ENCODE results near the gene KCNG4. TPM values are rescaled to one million over a fixed set of nuclear protein-coding genes. Genes with fewer than 3 reads are reported as not detected.

KCNG4 gene
- total RNA-seq: not detected in 2 replicates

GRCh38 chr16:84239909-84240308 is at the start of gene KCNG4:
KCNG4 (minus strand) TSS chr16:84240012; CDS start chr16:84237485, 2,527 bp downstream.

GRCh38 chr16:84190731-84191388 is 49.0 kb downstream of the KCNG4 start, which contains the start of gene ADAD2:
ADAD2 (plus strand) TSS chr16:84191157; CDS start chr16:84191231, 74 bp downstream.

GRCh38 chr16:84186685-84187437 is 53.0 kb downstream of the KCNG4 start, which contains the start of gene TAF1C:
TAF1C (minus strand) TSS chr16:84187057; CDS start chr16:84184988, 2,069 bp downstream.

Other genes with a start within 250 kb of the KCNG4 start
- not detected in 2 replicates for gene SLC38A8, start 197.2 kb downstream of the KCNG4 start, total RNA-seq
- gene MBTPS1, start 123.1 kb downstream of the KCNG4 start, total RNA-seq: 105 and 113 TPM in 2 replicates
- 13.0 and 14.3 TPM in 2 replicates for gene HSDL1, start 94.8 kb downstream of the KCNG4 start, total RNA-seq
- gene DNAAF1, start 94.7 kb downstream of the KCNG4 start, total RNA-seq: not detected in 2 replicates
- gene TAF1C, start 53.0 kb downstream of the KCNG4 start, total RNA-seq: 15.6 and 25.5 TPM in 2 replicates
- not detected in 2 replicates for gene ADAD2, start 48.9 kb downstream of the KCNG4 start, total RNA-seq
- 1.5 and 2.7 TPM in 2 replicates for gene WFDC1, start 54.9 kb upstream of the KCNG4 start, total RNA-seq
- gene ATP2C2, start 128.5 kb upstream of the KCNG4 start, total RNA-seq: not detected in 2 replicates